ENCODE measurements around the gene PLA2G4E.
A peak's percentile ranks its signal among the peaks of the same experiment; 100 is the strongest.

The PLA2G4E gene

GRCh38 chr15:41952013-41952563, 68.8 kb downstream of the PLA2G4E start:
- DNase-seq = no peak

GRCh38 chr15:41951571-41951970, 69.3 kb downstream of the PLA2G4E start:
- DNase-seq = no peak

GRCh38 chr15:41950489-41950888, 70.4 kb downstream of the PLA2G4E start:
- DNase-seq = no peak

GRCh38 chr15:41950127-41950483, 70.7 kb downstream of the PLA2G4E start:
- no peak for DNase-seq

- no peak for DNase-seq
Measured at GRCh38 chr15:41949401-41950126, 71.3 kb downstream of the PLA2G4E start.

- no peak for DNase-seq
Measured at GRCh38 chr15:41948490-41948889, 72.4 kb downstream of the PLA2G4E start.

- no peak for DNase-seq
Measured at GRCh38 chr15:41946970-41947369, 73.9 kb downstream of the PLA2G4E start.

- DNase-seq = no peak
Measured at GRCh38 chr15:41945731-41946130, 75.1 kb downstream of the PLA2G4E start.

- DNase-seq = no peak
Measured at GRCh38 chr15:41945221-41945620, 75.6 kb downstream of the PLA2G4E start.

- DNase-seq = no peak
Measured at GRCh38 chr15:41944313-41944940, 76.4 kb downstream of the PLA2G4E start.

GRCh38 chr15:41943543-41944312, 77.1 kb downstream of the PLA2G4E start:
- no peak for DNase-seq

GRCh38 chr15:41942886-41943285, 78.0 kb downstream of the PLA2G4E start:
- no peak for DNase-seq

- DNase-seq = no peak
Measured at GRCh38 chr15:41941644-41942415, 79.0 kb downstream of the PLA2G4E start.

GRCh38 chr15:41940441-41940857, 80.4 kb downstream of the PLA2G4E start:
- DNase-seq = no peak

- DNase-seq = no peak
Measured at GRCh38 chr15:41939986-41940385, 80.9 kb downstream of the PLA2G4E start.

GRCh38 chr15:41937568-41937923, 83.3 kb downstream of the PLA2G4E start:
- no peak for DNase-seq

- DNase-seq = peak in 1 of 2 experiments; percentile 11
Measured at GRCh38 chr15:41936649-41937567, 83.9 kb downstream of the PLA2G4E start.

GRCh38 chr15:41936155-41936554, 84.7 kb downstream of the PLA2G4E start:
- DNase-seq = no peak

GRCh38 chr15:41935566-41936020, 85.2 kb downstream of the PLA2G4E start:
- DNase-seq = no peak

- no peak for DNase-seq
Measured at GRCh38 chr15:41934843-41935242, 86.0 kb downstream of the PLA2G4E start.

- DNase-seq = no peak
Measured at GRCh38 chr15:41933771-41934170, 87.1 kb downstream of the PLA2G4E start.

- DNase-seq = no peak
Measured at GRCh38 chr15:41933326-41933725, 87.5 kb downstream of the PLA2G4E start.

All from Kasumi-1 (cell line).